SK-N-SH (cell line): Measurements from ENCODE around the gene RRAGC.

ENCODE experiments used
- ELF1 ChIP-seq: IDR thresholded peaks from 2 replicates; pipeline ENCODE4 v1.4.0; 2012
- EP300 ChIP-seq, 2 experiments: IDR thresholded peaks; 2 replicates each; pipeline versions ENCODE4 v1.4.0 to v1.6.1; 2012; ENCODE audit warnings: borderline replicate concordance in 1 of 2, low read depth in 1 of 2, low read length in 1 of 2
- FOXM1 ChIP-seq: IDR thresholded peaks from 2 replicates; pipeline ENCODE4 v1.4.0; 2012; ENCODE audit warnings: low read depth, mild to moderate bottlenecking
- GABPA ChIP-seq: IDR thresholded peaks from 2 replicates; pipeline ENCODE4 v1.4.0; 2012; ENCODE audit warnings: low read depth, mild to moderate bottlenecking
- NFIC ChIP-seq: IDR thresholded peaks from 2 replicates; pipeline ENCODE4 v1.4.0; 2012; ENCODE audit warnings: borderline replicate concordance
- POLR2AphosphoS5 ChIP-seq: IDR thresholded peaks from 2 replicates; pipeline ENCODE4 v1.6.1; 2012; ENCODE audit warnings: low read depth, low read length
- RFX5 ChIP-seq: IDR thresholded peaks from 2 replicates; pipeline ENCODE4 v1.6.1; 2012; ENCODE audit warnings: mild to moderate bottlenecking, improper control_type of control experiment, low read length
- SMC3 ChIP-seq: IDR thresholded peaks from 2 replicates; pipeline ENCODE4 v1.6.1; 2012; ENCODE audit warnings: low read depth, low read length, improper control_type of control experiment
- TAF1 ChIP-seq: IDR thresholded peaks from 2 replicates; pipeline ENCODE4 v1.6.1; 2012; ENCODE audit warnings: low read depth, mild to moderate bottlenecking, low read length, moderate library complexity, borderline replicate concordance
- TCF12 ChIP-seq: IDR thresholded peaks from 2 replicates; pipeline ENCODE4 v1.4.0; 2012
- YY1 ChIP-seq: IDR thresholded peaks from 2 replicates; pipeline ENCODE4 v1.4.0; 2012; ENCODE audit warnings: low read depth, mild to moderate bottlenecking
- TF ChIP-seq, protein P1 (sequence below): fragments of 200-600 bp; sonication (generic); IDR thresholded peaks from 2 replicates; pipeline ENCODE4 v1.6.1; 2017; ENCODE audit warnings: antibody characterized with exemption, mild to moderate bottlenecking, moderate library complexity
- TF ChIP-seq, protein P2 (sequence below): IDR thresholded peaks from 2 replicates; pipeline ENCODE4 v1.6.1; 2012; ENCODE audit warnings: mild to moderate bottlenecking, low read depth, low read length, moderate library complexity
- TF ChIP-seq, protein P3 (sequence below): IDR thresholded peaks from 2 replicates; pipeline ENCODE4; 2012

GRCh38 chr1:38846210-38846609, 13.4 kb downstream of the RRAGC start:
- TF ChIP-seq RFX5 (no peak), TAF1 (no peak), TCF12 (no peak), YY1 (no peak), SMC3 (no peak), NFIC (no peak), GABPA (no peak), ELF1 (no peak), EP300 (IDR thresholded peaks at IDR 0.05; ENCODE audit: borderline replicate concordance in 1 of 2, low read depth in 1 of 2, low read length in 1 of 2) (no peak), POLR2AphosphoS5 (no peak), FOXM1 (no peak)
- TF ChIP-seq, protein P1, sequence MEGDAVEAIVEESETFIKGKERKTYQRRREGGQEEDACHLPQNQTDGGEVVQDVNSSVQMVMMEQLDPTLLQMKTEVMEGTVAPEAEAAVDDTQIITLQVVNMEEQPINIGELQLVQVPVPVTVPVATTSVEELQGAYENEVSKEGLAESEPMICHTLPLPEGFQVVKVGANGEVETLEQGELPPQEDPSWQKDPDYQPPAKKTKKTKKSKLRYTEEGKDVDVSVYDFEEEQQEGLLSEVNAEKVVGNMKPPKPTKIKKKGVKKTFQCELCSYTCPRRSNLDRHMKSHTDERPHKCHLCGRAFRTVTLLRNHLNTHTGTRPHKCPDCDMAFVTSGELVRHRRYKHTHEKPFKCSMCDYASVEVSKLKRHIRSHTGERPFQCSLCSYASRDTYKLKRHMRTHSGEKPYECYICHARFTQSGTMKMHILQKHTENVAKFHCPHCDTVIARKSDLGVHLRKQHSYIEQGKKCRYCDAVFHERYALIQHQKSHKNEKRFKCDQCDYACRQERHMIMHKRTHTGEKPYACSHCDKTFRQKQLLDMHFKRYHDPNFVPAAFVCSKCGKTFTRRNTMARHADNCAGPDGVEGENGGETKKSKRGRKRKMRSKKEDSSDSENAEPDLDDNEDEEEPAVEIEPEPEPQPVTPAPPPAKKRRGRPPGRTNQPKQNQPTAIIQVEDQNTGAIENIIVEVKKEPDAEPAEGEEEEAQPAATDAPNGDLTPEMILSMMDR: no peak
- TF ChIP-seq, protein P2, sequence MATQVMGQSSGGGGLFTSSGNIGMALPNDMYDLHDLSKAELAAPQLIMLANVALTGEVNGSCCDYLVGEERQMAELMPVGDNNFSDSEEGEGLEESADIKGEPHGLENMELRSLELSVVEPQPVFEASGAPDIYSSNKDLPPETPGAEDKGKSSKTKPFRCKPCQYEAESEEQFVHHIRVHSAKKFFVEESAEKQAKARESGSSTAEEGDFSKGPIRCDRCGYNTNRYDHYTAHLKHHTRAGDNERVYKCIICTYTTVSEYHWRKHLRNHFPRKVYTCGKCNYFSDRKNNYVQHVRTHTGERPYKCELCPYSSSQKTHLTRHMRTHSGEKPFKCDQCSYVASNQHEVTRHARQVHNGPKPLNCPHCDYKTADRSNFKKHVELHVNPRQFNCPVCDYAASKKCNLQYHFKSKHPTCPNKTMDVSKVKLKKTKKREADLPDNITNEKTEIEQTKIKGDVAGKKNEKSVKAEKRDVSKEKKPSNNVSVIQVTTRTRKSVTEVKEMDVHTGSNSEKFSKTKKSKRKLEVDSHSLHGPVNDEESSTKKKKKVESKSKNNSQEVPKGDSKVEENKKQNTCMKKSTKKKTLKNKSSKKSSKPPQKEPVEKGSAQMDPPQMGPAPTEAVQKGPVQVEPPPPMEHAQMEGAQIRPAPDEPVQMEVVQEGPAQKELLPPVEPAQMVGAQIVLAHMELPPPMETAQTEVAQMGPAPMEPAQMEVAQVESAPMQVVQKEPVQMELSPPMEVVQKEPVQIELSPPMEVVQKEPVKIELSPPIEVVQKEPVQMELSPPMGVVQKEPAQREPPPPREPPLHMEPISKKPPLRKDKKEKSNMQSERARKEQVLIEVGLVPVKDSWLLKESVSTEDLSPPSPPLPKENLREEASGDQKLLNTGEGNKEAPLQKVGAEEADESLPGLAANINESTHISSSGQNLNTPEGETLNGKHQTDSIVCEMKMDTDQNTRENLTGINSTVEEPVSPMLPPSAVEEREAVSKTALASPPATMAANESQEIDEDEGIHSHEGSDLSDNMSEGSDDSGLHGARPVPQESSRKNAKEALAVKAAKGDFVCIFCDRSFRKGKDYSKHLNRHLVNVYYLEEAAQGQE: no peak
- TF ChIP-seq, protein P3, sequence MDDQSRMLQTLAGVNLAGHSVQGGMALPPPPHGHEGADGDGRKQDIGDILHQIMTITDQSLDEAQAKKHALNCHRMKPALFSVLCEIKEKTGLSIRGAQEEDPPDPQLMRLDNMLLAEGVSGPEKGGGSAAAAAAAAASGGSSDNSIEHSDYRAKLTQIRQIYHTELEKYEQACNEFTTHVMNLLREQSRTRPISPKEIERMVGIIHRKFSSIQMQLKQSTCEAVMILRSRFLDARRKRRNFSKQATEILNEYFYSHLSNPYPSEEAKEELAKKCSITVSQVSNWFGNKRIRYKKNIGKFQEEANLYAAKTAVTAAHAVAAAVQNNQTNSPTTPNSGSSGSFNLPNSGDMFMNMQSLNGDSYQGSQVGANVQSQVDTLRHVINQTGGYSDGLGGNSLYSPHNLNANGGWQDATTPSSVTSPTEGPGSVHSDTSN: no peak
